Keratinocyte (primary cell): ENCODE results near the gene SEMA4D.

Experiments
- CTCF ChIP-seq, 3 experiments: IDR thresholded peaks in 1 of 3; conservative IDR thresholded peaks in 1 of 3; optimal IDR thresholded peaks in 1 of 3; 2 replicates in 2 of 3; 3 replicates in 1 of 3; pipeline versions ENCODE3 to v1.5.1; 2011; ENCODE audit warnings: low read length in 3 of 3, mild to moderate bottlenecking in 3 of 3, moderate library complexity in 2 of 3, control low read depth in 1 of 3, inconsistent platforms in 1 of 3; ENCODE audit not compliant: insufficient read depth in 2 of 3; ENCODE audit errors: extremely low read depth in 1 of 3
- EZH2 ChIP-seq: IDR thresholded peaks from one replicate; pipeline ENCODE4 v1.6.1; 2012; ENCODE audit warnings: inconsistent platforms, mild to moderate bottlenecking, low read length, moderate library complexity

GRCh38 chr9:89384783-89385182, 113.1 kb downstream of the SEMA4D start:
- TF ChIP-seq CTCF (optimal IDR thresholded peaks at IDR 0.05 in 1 of 3, IDR thresholded peaks at IDR 0.05 in 1 of 3, conservative IDR thresholded peaks at IDR 0.05 in 1 of 3; ENCODE audit: extremely low read depth in 1 of 3, insufficient read depth in 2 of 3, low read length in 3 of 3) (no peak), EZH2 (no peak)
